GM18511 (cell line): ENCODE data around the gene FLT3.

Experiments
- ATAC-seq: cut with Tn5 transposase; IDR thresholded peaks from one replicate; pipeline ENCODE4 v1.9.1; 2021; ENCODE audit warnings: mild to moderate bottlenecking, moderate library complexity; ENCODE audit not compliant: unreplicated experiment

Gene FLT3

GRCh38 chr13:27963491-27963890 lies 136.9 kb downstream of the FLT3 start:
- no peak for ATAC-seq

- no peak for ATAC-seq
Measured at GRCh38 chr13:27962982-27963381, 137.4 kb downstream of the FLT3 start.

GRCh38 chr13:27962128-27962841 lies 138.1 kb downstream of the FLT3 start:
- ATAC-seq = no peak

- ATAC-seq = no peak
Measured at GRCh38 chr13:27961227-27962085, 138.9 kb downstream of the FLT3 start.

DNA sequence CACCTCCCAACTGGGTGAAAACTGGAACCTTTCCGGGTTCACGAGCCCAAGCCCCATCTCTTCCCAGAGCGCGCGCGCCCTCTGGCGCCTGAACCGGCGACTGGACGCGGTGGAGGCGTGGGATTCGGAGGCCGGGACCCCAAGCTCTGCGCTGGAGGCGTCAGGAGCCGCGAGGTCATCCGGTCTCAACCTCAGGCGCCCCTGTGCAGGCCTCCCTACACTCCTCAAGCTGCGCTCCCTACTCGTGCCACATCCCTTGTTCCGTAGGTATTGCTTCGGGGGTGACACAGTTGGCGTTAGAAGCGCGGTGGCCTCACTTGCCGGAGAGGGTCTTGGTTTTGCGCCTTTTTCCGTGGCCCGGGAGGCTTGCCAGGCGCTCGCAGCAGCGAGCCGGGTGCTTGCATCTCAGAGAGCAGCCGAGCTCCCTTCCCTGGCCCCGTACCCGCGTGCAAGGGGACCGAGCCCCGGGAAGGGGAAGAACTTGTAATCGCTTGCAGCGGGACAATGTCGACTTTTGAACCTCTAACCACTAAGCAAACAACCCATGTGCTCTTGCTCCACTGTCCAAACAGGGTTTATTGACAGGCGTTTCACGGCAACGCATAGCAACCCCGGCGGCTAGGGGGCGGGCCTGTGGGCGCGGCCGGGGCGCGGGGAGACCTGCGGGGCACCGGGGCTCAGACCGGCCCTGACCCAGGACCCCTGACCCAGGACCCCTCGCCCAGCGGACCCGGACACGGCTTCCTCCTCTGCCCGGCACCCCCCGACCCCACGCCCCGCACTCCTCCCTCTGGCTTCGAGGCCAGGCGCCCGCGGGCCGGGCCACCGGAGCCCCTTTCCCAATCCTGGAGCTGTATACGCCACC lies 139.8 kb downstream of the FLT3 start:
- ATAC-seq = peak; percentile 59

DNA sequence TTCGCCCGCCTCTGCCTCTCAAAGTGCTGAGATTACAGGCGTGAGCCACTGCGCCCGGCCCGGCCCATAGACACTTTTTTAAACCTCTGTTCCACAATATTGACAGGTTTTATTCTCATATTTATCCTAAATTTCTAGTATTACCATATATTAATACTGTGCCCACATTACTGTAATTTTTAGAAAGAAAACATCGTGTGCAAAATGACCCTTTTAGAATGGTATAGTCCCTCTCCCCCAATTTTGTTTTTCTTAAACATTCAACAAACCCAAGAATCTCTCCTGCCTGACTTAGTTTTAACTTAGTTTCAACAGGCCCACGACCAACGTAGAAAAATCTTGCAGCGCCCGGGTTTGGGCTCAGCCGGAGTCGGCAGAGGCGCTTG lies 140.4 kb downstream of the FLT3 start:
- ATAC-seq = no peak

GRCh38 chr13:27956576-27957300 lies 143.6 kb downstream of the FLT3 start:
- ATAC-seq = no peak

GRCh38 chr13:27955014-27955591 lies 145.3 kb downstream of the FLT3 start:
- no peak for ATAC-seq

DNA sequence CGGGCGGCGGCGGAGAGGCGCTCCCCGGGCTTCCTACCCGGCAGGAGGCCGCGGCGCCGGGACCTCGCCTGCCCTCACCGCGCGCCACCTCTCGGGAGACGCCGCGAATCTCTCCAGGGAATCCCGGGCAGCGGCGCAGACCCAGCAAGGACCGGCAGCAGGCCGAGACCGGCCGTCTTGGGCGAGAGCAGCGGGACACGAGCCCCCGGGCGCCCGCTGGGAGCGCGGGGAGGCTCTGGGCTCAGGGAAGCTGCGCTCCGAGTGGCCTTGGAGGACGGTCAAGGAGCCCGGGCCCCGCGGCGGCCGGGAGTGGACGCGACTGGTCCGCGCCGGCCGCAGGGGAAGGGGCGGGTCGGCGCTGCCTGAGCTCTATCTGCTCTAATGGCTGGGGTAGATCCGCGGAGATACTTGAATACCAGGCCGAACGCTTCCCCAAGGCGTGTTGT lies 145.9 kb downstream of the FLT3 start:
- peak; percentile 39 for ATAC-seq

- ATAC-seq = peak; percentile 92
Measured at GRCh38 chr13:27953676-27954405, 146.5 kb downstream of the FLT3 start.
